Fibroblast of skin of back (primary cell): ENCODE results near the gene SLC13A1.

ENCODE experiments used
- DNase-seq: peaks from one replicate; pipeline ENCODE4 v3.0.0-alpha.2; 2013

The SLC13A1 gene

GRCh38 chr7:123193235-123193634 is 6.5 kb downstream of the SLC13A1 start:
- peak; percentile 9 for DNase-seq

- peak; percentile 52 for DNase-seq
Measured at GRCh38 chr7:123191132-123191531, 8.6 kb downstream of the SLC13A1 start.

GRCh38 chr7:123190109-123190831 is 9.5 kb downstream of the SLC13A1 start:
- DNase-seq: peak; percentile 56

DNA sequence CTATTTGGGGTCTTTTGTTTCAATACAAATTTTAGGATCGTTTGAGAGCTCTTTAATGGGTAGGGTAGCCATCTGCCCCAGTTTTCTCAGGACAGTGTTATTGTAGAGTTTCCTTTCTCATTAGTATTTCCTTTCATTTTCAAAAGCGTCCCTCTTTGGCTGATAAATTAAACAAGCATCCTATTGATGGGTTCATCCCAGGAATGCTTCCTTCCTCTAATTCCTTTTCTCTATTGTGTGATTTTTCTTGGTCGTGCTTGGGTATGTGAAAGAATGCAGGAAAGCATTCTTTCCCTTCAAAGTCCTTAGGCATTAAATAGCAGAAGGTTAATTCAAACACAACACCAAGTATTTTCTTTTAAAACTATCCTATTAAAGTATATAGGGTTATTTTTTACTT is 14.0 kb downstream of the SLC13A1 start:
- no peak for DNase-seq

DNA sequence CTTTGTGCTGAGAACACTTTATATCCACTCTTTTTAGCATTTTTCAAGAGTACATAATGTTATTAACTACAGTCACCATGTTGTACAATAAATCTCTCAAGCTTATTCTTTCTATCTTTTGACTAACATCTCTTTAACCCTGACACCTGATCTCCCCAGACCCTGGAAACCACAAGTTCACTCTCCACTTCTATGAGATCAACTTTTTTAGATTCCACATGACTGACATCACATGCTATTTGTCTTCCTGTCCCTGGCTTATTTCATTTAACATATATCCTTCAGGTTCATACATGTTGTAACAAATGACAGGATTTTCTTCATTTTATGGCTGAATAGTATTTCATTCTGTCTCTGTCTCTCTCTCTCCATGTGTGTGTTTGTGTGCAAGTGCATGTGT is 15.5 kb downstream of the SLC13A1 start:
- no peak for DNase-seq

GRCh38 chr7:123183431-123183830 is 16.3 kb downstream of the SLC13A1 start:
- DNase-seq: no peak

DNA sequence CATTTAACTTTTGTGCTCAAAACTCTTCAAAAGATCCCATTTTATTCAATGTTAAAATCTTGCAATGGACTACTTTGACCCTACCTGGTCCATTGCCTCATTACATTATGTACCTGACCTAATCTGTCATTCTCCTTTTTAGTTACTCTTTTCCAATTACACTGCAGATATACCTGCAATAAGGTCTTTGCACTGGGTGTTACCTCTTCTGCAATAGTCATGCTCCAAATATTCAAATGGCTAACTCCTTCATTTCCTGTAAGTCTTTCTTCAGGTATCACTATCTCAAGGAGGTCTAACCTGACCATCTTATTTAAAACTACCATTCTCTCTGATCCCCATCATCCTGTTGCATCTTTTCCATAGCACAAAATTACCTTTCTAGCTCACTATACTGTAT is 22.3 kb downstream of the SLC13A1 start:
- DNase-seq: no peak

GRCh38 chr7:123170333-123171246 is 29.2 kb downstream of the SLC13A1 start:
- DNase-seq: no peak

DNA sequence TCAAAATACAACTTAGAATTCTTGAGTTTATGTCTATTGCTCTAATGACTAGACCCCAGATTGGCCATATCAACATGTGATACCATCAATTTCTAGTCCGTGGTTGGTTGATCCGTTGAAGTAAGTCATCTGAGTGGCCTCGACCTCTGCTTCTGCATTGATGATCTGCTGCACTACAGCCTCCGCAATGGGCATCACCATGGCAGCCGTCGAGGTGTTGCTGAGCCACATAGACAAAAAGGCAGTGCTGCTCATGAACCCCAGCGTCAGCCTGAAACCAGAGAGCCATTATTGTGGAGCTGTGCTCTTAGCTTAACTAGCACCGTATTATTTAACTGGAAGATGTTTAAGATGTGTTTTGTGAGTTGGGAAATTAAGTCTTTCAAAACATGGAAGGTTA is 30.7 kb downstream of the SLC13A1 start:
- DNase-seq: no peak

DNA sequence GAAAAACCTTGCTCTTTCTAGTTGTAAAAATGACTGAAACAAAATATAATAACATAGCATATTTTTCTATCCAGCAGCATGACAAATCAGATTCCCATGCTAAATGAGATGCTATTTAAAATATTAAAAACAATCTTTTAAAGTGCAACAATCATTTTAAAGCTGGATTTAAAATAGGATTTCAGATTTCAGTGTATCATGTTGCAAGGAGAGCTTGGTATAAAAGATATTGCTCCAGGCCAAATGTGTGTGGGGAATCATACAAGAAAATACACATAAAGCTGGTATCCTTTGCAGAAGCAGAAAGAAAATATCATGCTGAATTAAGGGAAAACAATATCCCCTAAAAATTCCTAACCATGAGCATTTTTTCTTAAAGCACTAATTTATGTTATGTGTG is 42.2 kb downstream of the SLC13A1 start:
- no peak for DNase-seq

DNA sequence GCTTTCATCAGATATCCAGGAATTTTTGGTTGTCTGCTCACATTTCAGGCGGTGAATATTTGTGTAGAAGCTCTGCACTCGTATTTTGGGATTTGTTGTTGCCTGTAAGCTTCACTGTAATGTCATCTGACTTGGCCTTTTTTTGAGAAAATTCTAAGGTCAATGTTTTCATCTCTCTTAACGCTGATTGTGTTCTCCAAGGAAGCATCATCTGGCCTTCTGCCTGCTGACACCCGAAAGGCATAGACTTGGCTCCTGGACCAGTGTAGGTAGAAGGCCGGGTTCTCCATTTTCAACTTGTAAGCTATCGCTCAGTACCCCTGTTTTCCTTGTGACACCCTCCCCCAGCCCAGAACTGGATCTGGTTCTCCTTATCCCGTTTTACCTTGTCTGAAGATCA is 44.2 kb downstream of the SLC13A1 start:
- no peak for DNase-seq

DNA sequence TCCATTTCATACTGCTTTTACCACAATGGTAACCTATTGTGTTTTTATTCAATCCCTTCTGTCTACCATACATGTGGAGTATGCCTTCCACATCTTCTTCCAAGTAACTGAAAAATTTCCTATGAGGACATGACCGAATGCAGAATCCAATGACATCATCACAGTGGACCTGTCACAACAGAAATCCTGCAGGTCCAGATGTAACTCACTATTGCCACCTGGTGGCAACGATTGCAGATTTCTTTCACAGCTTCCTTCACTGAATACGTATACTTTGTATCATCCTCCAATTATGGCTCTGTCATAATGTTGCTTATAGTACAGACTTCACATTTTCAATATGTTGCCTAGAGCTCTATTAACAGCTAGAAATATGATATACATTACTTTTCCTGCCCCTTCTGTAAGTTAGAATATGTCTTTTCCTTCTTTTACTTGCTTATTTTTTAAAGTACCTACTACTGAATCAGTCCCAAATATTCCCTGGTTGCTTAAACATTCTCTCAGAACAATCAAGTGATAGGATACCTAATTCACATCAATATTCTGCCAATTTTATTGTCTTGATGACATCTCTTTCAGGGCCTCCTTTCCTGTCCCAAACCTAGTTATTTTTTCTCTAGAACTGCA is 45.4 kb downstream of the SLC13A1 start:
- DNase-seq: peak; percentile 77

DNA sequence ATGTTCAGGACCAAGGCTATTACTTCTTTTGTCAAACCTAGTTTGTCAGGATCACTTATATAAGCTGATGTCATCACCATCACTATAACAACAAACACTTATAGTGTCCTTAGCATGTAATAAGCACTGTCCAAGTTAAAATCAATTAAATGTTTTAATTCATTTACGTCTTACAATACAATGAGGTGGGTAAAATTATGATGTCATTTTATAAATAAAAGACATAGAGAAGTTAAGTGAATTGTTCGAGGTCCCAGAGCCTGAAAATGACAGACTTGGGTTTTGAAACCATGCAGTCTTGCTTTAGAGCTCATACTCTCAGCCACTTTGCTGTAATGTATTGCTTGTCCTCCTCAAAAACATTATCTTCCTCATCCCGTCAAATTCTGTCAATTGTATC is 48.3 kb downstream of the SLC13A1 start:
- no peak for DNase-seq

DNA sequence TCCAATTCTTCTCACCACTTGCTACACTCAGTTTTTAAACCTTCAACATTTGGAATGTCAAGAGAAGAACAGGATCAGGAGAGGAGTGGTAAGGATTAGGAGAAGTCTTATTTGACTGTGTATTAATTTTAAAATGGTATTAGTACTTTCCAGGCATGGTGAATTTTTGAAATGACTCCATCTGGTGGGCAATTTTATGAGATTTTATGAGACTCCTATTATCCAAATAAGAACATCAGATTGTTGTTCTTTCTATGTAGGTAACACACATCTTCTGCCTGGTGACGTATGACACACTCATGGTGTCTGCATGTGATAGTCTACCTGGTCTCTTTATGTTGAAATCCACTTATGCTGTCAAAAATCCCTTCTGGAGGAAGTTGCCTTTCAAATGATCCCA is 51.0 kb downstream of the SLC13A1 start:
- no peak for DNase-seq

DNA sequence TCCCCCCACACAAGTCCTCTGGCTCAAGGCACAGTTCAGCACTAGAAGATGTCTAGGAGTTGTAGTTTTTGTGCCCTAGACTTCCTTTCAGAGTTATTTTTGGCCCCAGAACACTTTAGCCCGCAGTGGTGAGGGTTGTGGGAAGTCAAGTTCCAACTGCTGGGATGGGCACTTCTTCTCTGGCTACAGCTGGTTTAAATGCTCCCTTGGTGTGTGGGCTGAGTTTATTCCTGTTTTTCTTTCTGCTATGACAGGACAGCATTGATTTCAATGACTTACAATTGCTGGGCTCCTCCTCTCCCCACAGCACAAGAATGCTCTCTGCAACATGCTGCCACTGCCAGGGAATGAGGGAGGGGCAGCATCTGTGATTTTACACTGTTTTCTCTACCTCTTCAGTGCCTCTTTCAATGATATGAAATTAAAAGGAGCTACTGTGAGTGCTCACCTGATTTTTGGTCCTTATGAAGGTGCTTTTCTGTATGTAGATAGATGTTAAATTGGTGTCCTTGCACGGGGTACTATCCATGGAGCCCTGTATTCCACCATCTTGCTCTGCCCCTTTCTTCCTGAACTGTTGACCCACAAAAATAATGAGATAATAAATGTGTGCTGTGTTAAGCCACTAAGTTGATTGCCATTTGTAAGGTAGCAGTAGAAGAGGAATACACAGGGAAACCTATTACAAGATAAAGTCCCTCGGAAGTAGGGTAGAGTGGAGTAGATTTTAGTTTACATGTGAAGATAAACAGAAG is 56.3 kb downstream of the SLC13A1 start:
- DNase-seq: peak; percentile 3

GRCh38 chr7:123140561-123140960 is 59.2 kb downstream of the SLC13A1 start:
- DNase-seq: no peak

DNA sequence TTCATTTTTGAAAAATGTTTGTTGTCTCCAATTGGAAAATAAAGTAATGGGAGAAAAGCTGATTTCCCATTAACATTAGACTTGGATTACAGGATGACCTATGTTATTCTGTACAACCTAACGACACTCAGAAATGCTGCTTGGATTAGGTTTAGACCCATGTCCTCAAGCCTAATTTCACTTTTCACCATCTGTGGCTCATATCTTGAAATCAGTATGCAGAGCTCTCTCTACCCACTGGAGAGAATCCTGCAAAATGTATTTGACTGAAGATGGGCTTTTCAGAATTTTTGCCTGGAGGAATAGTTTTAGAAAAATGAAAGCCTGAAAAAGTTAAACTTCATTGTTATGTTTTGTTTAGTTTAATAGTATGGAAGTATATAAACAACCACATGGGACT is 63.8 kb downstream of the SLC13A1 start:
- no peak for DNase-seq

- no peak for DNase-seq
Measured at GRCh38 chr7:123133924-123134323, 65.8 kb downstream of the SLC13A1 start.

GRCh38 chr7:123131961-123132360 is 67.8 kb downstream of the SLC13A1 start:
- DNase-seq: no peak

DNA sequence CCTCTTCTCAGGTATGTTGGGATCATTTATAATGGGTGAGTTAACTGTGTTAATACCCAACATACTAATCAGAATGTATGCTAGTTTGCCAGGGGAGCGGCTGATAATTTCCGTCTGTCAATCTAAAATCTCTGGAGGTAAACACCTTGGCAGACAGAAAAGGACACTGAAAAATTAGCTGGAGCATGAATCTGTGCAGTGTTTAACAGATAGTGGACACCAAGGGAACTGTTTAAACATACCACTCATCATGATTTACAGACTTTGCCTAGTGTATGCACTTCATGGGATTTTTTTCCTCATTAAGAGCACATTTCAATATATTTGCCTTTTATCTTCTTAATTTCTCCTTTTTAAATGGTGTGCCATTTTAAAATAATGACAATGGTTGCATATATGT is 68.2 kb downstream of the SLC13A1 start:
- no peak for DNase-seq

GRCh38 chr7:123131140-123131539 is 68.6 kb downstream of the SLC13A1 start:
- no peak for DNase-seq

DNA sequence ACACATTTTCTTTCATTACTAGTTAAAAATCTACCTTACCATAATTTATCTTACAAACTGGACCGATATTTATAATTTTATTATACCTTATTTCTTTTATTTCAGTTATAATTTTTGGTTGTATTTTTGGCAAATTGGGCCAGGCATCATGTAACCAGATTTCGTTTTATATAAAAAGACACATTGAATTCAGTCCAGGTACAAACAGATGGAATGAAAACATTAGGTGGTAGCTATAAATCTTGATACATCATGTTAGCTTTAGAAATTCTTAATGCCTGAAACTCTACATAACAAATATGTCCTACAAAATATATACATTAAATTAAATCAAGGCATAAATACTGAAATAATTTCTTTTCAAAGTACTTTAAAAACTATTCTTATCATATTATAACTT is 73.1 kb downstream of the SLC13A1 start:
- DNase-seq: no peak

DNA sequence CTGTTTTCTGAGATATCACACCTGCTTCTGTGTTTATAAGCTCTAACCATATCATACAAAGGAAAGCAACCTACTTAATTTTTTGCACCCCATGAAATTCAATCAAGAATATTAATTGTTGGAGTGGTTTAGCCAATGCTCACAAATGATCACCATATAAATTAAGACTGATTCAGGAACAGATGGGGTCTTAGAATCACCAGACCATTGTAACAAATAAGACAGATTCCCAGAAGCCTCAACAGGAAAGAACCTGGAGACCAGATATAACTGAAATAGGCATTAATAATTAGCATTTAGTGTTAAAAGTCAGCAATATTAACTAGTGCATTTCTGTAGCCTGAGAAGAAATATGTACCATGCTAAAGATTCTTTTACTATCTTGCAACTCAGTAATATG is 73.6 kb downstream of the SLC13A1 start:
- DNase-seq: no peak
